Nucleus accumbens (tissue), 56 donors: ENCODE data around the gene CCDC9B.
A peak's percentile ranks its signal among the peaks of the same experiment; 100 is the strongest.

ENCODE experiments used
- DNase-seq, 56 donors: peaks; one replicate each; lab custom pipeline; 2025; lab: John Stamatoyannopoulos, UW

The CCDC9B gene

DNA sequence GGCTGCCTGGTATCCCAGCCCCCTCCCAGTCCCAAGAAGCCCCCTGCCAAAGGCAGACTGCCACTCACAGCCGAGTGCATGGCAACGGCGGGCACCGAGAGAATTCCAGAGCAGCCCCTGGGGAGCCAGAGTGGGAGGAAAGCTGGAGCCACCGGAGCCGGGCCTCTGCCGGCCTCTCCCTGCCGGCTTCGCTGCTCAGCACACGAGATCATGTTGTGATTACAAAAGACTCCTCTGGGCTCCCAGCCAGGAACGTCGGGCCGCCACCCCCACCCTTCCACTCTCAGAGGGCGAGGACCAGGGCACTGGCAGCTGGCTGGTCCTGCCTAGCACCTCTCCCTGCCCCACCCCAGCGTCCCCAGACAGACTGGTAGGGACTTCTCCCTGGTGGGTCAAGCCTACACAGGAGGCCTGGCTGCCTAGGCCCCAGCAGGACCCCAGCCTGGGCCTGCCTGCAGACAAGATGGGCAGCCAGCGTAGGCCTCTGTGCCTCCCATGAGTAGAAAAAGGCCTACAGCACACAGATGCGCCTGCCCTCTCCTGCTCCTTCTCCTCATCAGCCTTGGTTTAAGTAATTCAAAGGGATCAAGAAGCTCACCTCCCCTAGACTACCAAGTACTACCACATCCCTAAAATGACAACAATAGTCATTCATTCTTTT is at the start of gene CCDC9B:
Gene CCDC9B, minus strand, starts transcription at position 200 of the 661 bp plus-strand sequence. Its CDS starts 120 bp downstream, at position 80.
- peak; percentile 46 to 96 (median 82) for DNase-seq

DNA sequence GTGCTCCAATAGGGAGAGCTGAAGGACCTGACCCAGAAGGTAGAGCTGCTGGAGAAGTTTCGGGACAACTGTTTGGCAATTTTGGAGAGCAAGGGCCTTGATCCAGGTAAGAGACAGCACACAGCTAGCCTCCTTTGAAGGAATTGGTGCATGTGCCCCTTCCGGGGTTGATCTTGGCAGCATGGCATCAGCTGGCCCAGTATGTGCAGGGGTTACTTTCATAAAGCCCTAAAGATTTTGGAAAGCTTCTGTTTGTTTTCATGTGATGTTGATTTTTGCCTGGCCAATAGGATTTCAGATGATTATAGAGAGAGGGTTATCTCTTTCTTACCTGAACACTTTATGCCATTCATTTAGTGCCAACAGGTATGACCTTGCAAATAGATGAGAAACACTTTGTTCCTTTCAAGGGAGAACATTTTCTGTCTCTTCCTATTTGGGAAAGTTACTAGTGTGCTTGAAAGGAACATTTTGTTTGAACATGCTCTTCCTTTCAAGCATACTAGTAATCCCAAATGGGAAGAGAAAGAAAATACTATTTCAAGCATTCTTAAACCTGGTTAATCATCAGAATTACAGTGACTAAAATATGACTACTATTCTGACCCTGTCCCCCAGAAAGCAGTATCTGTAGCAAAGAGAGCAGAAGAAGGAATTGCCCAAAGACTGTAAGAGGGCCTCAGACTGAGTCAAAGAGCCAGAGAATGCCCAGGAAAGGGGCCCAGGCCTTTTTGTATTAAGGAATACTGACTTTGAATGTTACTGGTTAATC is 49.3 kb upstream of the CCDC9B start:
- DNase-seq = no peak

DNA sequence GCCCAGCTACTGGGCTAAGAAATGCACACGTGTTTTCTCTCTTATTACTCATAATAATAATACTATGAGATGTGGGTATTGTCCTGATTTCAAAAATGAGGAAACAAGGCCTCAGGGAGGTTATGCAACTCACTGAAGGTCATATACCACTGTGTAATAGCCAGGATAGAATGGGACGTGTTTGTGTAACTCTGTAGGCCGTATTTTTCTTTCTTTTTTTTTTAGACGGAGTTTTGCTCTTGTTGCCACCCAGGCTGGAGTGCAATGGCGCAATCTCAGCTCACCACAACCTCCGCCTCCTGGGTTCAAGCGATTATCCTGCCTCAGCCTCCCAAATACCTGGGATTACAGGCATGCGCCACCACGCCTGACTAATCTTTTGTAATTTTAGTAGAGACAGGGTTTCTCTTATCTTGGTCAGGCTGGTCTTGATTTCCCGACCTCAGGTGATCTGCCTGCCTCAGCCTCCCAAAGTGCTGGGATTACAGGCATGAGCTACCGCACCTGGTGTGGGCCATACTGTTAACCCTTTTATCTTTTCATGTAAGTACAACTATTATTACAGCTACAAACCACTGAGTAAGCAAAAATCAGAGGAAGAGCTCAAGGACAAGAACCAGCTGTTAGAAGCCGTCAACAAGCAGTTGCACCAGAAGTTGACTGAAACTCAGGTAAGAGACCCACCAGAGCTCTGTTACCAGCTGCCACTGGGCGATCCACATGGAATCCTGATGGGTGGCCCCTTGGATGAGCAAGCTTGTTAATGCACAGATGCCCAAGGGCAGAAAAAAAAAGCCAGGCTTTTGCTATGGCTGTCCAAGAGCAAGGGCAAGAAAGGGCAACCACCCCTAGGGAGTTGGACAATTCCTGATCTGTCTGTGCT is 48.4 kb upstream of the CCDC9B start:
- no peak for DNase-seq

DNA sequence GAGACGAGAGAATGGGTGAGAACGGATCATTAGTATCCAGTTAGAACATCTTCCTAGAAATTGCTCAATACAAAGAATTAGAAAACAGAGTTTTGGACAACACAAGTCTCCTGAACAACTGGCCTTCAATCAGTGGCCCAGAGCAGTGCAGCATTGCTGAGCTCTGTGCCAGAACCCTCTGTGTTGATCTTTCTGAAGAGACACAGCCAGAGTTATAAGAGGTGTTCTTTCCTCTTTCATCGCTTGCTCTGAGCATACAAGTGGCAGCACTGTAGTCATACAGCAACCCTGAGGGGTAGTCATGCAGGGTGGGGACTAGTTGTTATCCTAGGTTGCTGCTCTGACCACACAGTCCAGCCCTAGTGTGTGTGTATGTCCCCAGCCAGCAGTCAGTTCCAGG is 45.7 kb upstream of the CCDC9B start:
- no peak for DNase-seq

DNA sequence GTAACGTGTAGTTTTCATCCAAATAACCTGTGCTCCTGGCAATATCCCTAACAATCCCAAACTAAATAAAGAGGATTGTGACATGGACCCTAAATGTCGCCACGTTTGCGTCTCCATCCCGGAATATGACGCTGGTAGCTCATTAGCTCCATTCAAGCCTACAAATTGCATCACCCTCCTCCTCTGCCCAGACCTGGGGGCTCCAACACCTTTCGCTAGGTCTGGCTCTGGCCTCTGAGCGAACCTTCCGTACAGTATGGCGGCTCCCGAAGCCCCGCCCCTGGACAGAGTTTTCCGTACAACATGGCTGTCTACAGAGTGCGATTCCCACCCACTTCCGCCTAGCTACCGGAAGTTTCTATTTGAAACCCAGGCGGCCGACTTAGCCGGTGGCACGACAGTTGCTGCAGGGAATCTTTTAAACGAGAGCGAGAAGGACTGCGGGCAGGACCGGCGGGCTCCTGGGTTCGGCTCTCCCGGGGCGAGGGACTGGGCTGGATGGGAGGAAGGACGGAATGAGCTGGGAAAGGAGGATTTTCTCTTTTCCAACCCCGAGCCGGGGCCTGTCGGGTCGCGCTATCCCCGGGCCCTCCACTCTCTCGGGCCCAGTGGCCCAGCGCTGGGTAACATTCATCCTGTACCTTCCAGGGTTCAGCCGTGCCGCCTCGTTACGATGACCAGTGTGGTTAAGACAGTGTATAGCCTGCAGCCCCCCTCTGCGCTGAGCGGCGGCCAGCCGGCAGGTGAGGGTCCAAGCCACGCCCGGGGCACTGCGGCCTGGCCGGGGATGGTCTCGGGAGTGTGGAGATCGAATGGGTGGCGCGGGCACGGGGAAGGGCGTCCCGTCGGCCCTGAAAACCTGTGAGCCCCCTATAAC is 42.1 kb upstream of the CCDC9B start, which contains the start of gene KNSTRN:
Gene KNSTRN, plus strand, starts transcription at position 142 of the 877 bp plus-strand sequence. Its CDS starts 115 bp downstream, at position 257.
- DNase-seq = peak in 55 of 56 donors; percentile 27 to 95 (median 79)

DNA sequence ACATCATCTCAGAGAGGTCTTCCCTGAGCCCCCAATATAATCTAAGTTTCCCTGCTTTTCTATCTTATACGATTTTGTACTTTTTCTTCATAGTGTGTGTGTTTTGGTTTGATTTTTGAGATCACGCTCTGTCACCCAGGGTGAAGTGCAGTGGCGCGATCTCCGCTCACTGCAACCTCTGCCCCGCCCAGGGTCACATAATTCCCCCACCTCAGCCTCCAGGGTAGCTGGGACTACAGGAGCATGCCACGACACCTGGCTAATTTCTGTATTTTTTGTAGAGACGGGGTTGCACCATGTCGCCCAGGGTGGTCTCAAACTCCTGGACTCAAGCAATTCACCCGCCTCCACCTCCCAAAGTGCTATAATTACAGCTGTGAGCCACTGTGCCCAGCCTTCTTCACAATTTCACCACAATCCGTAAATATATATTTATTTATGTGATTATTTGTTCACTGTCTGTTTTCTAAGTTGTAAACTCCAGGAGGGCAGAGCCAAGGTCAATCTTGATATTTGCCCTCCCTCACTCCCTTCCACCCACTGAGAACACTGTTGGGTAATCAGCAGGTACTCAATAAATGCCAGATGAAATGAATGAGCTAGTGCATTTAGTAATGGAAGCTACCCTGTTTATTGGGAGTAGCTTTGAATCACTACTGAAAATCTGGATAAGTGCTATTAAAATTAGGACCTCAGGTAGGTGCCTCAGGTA is 41.2 kb upstream of the CCDC9B start:
- DNase-seq = no peak

DNA sequence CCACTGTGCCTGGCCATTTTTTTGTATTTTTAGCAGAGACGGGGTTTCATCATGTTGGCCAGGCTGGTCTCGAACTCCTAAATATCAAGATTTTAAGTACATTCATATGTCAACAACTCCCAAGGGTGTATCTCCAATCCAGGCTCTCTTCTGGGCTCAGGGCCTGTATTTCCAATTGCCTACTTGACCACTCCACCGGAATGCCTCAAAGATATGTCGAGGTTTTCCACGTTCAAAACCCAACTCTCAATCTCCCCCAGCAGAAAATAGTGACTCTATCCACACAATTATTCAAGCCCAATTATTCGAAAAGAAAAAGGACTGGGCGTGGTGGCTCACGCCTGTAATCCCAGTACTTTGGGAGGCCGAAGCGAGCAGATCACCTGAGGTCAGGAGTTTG is 39.9 kb upstream of the CCDC9B start:
- no peak for DNase-seq

DNA sequence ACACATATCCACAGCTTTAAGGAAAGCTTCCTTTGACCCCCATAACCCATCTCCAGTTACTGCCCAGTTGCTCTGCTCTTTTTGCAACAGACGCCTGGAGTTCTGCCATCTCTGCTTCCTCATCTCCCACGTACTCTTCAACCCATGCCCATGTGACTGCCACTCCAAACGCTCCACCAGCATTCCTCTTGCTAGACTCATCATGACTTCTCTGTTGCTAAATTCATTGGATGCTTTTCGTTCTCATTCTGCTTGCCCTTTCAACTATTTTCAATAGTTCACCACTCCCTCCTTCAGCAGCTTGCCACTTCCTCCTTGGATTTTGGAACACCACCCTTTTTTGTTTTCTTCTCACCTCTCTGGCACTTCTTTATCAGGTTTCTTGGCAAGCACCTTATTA is 39.1 kb upstream of the CCDC9B start:
- DNase-seq = peak in 6 of 56 donors; percentile 3 to 27 (median 10)

DNA sequence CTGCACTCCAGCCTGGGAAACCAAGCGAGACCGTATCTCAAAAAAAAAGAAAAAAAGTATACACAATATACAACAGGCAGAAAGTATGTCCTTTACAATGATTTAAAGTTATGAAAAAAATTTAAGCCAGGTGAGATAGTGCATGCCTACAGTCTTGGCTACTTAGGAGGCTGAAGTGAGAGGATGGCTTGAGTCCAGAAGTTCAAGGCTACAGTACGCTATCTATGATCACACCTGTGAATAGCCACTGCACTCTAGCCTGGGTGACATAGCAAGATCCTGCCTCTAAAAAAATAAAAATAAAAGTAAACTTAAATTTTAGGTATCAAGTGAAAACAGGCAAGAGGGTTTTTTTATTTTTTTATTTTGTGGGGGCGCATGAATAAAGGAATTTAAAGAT is 38.6 kb upstream of the CCDC9B start:
- no peak for DNase-seq

DNA sequence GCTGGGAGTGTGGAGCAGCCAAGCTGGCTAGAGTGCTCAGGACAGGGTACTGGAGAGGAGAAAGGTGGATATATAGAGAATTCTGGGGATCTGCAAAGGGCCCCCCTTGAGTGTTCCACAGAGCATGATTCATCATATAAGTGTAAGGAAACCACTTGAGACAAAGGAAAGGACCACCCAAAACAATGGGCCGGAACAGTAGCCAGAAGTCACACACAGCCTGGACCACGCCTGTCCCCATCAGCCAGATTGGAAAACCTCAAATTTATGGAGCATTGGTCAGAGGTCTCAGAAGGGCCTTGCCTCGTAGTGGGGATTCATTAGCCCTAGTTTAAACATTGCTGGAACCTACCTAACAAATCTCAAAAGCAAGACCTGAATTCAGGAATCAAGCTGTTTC is 36.9 kb upstream of the CCDC9B start:
- no peak for DNase-seq

DNA sequence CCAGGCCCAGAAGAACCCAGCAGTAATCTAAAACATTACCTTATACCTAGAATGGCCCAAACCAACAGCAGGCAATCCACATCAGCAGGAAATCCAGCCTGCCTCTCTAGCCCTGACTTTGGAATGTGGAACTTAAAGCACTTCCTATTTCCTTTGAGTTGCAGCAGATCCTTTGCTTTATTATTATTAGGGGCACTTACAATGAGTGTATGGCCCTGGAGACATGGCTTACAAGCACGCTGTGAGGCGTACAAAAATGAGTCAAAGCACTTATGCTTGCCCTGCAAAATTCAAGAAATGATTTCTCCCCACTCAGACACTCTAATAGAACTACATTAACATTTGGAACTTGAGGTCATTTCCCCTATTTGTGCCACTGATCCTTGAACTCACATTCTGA is 32.2 kb upstream of the CCDC9B start:
- no peak for DNase-seq

DNA sequence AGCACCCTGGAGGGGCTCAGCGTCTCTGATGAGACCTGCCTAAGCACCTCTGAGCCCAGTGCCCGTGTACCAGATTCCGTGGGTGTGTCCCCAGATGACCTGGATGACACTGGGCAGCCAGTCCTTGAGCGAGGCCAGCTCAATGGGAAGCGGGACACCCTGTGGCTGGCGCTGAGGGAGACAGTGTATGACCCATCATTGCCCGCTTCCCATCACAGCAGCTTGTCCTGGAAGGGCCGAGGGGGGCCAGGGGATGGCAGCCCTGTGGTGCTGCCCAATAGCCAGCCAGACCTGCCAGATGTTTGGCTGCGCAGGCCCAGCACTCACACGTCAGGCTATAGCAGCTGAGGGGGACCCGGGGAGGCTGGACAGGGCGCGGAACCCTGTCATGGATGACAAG is 29.2 kb upstream of the CCDC9B start:
- no peak for DNase-seq

DNA sequence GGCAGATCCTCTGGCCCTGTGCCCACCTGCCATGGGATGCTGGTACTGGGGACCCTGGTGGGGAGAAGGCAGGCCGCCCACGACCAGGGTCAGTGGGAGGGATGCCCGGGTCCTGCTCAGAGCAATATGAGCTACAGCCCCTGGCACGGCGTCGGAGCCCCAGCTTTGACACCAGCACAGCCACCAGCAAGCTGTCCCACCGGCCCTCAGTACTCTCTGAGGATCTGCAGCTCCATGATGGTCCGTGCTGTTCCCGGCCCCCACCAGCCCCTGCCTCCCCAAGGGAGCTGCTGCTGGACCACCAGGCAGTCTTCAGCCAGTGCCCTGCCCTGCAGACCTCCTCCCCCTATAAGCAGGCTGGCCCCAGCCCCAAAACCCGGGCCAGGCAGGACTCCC is 28.7 kb upstream of the CCDC9B start:
- no peak for DNase-seq

DNA sequence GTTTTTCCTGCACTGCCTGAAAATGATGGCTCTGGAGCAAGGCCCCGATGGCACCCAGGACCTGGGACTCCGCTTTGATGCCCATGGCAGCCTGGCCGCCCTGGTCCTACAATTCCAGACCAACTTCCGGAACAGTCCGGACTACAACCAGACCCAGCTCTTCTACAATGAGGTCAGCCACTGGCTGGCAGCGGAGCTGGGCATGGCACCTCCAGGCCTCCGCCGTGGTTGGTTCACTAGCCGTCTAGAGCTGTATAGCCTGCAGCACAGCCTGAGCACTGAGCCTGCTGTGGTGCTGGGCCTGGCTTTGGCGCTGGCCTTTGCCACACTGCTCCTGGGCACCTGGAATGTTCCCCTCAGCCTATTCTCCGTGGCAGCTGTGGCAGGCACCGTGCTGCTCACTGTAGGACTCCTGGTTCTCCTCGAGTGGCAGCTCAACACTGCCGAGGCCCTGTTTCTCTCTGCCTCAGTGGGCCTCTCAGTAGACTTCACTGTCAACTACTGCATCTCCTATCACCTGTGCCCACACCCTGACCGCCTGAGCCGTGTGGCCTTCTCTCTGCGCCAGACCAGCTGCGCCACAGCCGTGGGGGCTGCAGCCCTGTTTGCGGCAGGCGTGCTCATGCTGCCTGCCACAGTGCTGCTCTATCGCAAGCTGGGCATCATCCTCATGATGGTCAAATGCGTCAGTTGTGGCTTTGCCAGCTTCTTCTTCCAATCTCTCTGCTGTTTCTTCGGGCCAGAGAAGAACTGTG is 28.2 kb upstream of the CCDC9B start:
- DNase-seq = no peak

DNA sequence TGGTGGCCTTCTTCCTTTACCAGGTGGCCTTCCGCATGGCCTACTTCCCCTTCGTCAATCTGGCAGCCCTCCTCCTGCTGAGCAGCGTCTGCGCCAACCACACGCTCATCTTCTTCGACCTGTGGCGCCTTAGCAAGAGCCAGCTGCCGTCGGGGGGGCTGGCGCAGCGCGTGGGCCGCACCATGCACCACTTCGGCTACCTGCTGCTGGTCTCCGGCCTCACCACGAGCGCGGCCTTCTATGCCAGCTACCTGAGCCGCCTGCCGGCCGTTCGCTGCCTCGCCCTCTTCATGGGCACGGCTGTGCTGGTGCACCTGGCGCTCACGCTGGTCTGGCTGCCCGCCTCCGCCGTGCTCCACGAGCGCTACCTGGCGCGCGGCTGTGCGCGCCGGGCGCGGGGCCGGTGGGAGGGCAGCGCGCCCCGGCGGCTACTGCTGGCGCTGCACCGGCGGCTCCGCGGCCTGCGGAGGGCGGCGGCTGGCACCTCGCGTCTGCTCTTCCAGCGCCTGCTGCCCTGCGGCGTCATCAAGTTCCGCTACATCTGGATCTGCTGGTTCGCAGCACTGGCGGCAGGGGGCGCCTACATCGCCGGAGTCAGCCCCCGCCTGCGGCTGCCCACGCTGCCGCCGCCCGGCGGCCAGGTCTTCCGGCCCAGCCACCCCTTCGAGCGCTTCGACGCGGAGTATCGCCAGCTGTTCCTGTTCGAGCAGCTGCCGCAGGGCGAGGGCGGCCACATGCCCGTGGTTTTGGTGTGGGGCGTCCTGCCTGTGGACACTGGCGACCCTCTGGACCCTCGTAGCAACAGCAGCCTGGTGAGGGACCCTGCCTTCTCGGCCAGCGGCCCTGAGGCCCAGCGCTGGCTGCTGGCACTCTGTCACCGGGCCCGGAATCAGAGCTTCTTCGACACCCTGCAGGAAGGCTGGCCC is 27.2 kb upstream of the CCDC9B start:
- DNase-seq = peak in 46 of 56 donors; percentile 13 to 76 (median 46)

DNA sequence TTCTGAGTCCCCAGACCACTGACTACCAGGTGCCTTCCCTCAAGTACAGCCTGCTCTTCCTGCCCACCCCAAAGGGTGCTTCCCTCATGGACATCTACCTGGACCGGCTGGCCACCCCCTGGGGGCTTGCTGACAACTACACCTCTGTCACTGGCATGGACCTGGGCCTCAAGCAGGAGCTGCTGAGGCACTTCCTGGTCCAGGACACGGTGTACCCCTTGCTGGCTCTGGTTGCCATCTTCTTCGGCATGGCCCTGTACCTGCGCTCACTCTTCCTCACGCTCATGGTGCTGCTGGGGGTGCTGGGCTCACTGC is 26.6 kb upstream of the CCDC9B start:
- DNase-seq = no peak
